Ishikawa (cell line): ENCODE measurements around the gene RASA3.

ENCODE experiments used
- CEBPB ChIP-seq: IDR thresholded peaks from 2 replicates; pipeline ENCODE4 v1.6.1; 2012
- CREB1 ChIP-seq: IDR thresholded peaks from 2 replicates; pipeline ENCODE4 v1.6.1; 2012; ENCODE audit warnings: low read depth
- NFIC ChIP-seq: IDR thresholded peaks from 2 replicates; pipeline ENCODE4 v1.6.1; 2012
- RAD21 ChIP-seq: IDR thresholded peaks from 2 replicates; pipeline ENCODE4 v1.6.1; 2012; ENCODE audit warnings: low read depth
- TAF1 ChIP-seq: IDR thresholded peaks from 2 replicates; pipeline ENCODE4 v1.6.1; 2012; ENCODE audit warnings: low read depth, mild to moderate bottlenecking
- TF ChIP-seq, protein P1 (sequence below): IDR thresholded peaks from 2 replicates; pipeline ENCODE4 v1.6.1; 2012
- TF ChIP-seq, protein P2 (sequence below): IDR thresholded peaks from 2 replicates; pipeline ENCODE4 v1.6.1; 2012
- TF ChIP-seq, protein P3 (sequence below): IDR thresholded peaks from 2 replicates; pipeline ENCODE4 v1.6.1; 2012; ENCODE audit warnings: low read depth, mild to moderate bottlenecking

DNA sequence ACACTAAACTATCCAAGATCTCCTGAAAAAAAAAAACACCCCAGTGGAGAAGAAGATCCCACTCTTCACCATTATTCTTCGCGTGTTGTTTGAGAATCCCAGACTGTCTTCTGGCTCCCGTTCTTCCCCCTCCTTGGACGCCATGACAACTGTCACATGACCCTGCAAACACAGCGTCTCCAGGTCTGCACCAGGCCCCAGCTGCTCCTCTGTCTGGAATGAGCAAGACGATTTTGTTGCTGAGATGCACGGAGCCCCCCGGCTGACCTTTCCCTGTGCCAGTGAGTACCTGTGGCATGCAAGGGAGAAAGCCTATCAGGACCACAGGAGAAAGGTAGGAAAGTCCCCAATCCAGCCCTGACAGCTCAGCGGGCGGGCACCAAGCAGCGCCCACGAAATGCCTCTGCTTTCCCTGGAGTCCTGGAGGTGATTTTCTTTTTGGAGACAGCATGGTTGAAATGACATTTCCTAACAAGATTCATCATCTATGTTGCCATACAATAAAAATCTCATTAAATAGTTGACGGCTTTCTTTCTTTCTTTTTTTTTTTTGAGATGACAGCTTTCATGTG, 46.8 kb upstream of the RASA3 start, which contains the start of gene CFAP97D2:
- TF ChIP-seq CREB1 (no peak), NFIC (no peak), TAF1 (no peak), CEBPB (no peak), RAD21 (no peak)
- TF ChIP-seq, protein P1, sequence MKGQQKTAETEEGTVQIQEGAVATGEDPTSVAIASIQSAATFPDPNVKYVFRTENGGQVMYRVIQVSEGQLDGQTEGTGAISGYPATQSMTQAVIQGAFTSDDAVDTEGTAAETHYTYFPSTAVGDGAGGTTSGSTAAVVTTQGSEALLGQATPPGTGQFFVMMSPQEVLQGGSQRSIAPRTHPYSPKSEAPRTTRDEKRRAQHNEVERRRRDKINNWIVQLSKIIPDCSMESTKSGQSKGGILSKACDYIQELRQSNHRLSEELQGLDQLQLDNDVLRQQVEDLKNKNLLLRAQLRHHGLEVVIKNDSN, result peak; percentile 52; the same call in 1 of the 2 replicates
- TF ChIP-seq, protein P2, sequence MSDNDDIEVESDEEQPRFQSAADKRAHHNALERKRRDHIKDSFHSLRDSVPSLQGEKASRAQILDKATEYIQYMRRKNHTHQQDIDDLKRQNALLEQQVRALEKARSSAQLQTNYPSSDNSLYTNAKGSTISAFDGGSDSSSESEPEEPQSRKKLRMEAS, result no peak
- TF ChIP-seq, protein P3, sequence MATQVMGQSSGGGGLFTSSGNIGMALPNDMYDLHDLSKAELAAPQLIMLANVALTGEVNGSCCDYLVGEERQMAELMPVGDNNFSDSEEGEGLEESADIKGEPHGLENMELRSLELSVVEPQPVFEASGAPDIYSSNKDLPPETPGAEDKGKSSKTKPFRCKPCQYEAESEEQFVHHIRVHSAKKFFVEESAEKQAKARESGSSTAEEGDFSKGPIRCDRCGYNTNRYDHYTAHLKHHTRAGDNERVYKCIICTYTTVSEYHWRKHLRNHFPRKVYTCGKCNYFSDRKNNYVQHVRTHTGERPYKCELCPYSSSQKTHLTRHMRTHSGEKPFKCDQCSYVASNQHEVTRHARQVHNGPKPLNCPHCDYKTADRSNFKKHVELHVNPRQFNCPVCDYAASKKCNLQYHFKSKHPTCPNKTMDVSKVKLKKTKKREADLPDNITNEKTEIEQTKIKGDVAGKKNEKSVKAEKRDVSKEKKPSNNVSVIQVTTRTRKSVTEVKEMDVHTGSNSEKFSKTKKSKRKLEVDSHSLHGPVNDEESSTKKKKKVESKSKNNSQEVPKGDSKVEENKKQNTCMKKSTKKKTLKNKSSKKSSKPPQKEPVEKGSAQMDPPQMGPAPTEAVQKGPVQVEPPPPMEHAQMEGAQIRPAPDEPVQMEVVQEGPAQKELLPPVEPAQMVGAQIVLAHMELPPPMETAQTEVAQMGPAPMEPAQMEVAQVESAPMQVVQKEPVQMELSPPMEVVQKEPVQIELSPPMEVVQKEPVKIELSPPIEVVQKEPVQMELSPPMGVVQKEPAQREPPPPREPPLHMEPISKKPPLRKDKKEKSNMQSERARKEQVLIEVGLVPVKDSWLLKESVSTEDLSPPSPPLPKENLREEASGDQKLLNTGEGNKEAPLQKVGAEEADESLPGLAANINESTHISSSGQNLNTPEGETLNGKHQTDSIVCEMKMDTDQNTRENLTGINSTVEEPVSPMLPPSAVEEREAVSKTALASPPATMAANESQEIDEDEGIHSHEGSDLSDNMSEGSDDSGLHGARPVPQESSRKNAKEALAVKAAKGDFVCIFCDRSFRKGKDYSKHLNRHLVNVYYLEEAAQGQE, result no peak
